HG02678 (cell line): ENCODE results near the gene MT1X.

Source experiments
- ATAC-seq: cut with Tn5 transposase; IDR thresholded peaks from one replicate; pipeline ENCODE4 v1.9.1; 2021; ENCODE audit warnings: mild to moderate bottlenecking, moderate library complexity; ENCODE audit not compliant: unreplicated experiment

MT1X gene

DNA sequence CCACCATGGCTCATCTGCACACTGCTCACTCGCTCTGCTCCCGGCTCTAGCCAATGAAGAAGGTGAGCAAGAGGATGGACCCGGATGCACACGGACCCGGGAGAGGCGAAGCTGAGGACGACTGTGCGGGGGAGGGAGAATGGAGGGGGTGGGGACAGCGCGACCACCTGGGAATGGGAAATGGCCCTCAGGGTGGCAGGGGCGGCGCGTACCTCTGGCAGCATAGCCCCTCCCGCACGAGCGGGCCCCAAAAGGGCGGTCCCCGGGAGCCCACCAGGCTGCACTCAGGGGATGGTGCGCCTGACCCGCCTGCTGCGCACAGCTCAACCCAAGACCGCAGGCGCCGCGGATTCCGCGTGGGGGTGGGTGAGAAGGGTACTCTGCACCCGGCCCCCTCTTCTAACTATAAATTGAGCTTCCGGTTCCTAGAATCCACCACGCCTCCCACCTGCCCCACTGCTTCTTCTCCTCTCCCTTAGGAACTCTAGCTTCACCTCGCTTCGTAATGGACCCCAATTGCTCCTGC lies 6.5 kb upstream of the MT1X start:
- no peak for ATAC-seq

DNA sequence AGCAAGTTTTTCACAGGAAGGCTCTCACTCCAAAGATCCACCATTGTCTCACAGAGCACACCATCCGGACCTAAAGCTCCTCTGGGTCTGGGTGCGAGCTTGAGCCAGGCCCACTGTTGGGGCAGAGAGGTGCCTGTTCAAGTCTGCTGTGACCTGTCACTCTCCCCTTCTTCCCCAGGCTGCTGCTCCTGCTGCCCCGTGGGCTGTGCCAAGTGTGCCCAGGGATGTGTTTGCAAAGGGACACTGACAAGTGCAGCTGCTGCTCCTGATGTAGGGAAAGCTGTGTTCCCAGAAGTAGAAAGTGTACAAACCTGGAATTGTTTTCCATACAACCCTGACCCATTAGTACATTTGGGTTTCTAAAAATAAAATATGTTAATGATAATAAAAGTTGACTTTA lies 4.8 kb upstream of the MT1X start:
- no peak for ATAC-seq

DNA sequence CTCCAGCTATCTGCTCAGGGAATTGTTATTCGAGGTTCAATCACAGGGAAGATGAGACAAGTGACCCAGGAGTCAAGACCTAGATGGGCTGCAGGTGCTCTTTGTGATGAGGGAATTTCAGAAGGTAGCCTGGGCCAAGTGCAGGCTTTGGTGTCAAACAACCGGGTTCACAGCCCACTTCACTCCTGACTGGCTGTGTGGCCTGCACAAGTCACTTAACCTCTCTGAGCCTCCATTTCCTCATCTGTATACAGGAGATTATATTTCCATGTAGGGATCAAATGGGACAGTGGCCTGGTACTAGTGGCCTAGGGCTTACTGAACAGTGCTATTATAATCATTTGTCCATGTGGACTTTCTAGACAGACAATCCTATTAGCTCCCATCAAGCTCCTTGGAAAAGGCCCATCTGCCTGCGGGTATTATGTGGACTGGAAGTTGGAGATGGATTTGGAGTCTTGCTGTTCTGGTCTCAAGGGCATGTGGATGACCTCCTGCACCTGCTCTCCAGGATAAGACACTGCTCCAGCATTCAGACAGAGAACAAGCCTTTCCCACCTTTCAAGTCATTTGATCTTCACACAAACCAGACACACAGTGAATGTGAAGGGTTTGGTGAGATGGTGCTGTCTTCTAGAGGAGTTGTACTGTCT lies 3.1 kb upstream of the MT1X start:
- ATAC-seq: no peak

DNA sequence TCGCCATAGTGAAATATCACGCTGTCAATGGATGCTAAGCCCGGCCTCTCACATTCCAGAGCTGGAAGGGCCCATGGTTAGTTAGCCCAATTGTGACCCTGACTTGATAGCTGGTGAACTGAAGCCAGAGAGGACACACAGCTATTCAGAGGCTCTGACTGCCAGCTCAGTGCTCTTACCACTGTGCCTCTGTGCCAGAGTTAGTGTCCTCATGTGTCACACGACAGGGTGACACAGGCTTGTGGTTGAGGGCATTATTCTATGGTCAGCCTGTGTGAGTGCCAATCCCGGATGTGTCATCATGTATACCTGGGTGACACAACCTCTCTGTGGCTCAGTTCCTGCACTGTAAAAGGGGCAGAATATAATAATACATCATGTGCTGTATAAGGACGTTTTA lies 2.5 kb upstream of the MT1X start:
- ATAC-seq: no peak

DNA sequence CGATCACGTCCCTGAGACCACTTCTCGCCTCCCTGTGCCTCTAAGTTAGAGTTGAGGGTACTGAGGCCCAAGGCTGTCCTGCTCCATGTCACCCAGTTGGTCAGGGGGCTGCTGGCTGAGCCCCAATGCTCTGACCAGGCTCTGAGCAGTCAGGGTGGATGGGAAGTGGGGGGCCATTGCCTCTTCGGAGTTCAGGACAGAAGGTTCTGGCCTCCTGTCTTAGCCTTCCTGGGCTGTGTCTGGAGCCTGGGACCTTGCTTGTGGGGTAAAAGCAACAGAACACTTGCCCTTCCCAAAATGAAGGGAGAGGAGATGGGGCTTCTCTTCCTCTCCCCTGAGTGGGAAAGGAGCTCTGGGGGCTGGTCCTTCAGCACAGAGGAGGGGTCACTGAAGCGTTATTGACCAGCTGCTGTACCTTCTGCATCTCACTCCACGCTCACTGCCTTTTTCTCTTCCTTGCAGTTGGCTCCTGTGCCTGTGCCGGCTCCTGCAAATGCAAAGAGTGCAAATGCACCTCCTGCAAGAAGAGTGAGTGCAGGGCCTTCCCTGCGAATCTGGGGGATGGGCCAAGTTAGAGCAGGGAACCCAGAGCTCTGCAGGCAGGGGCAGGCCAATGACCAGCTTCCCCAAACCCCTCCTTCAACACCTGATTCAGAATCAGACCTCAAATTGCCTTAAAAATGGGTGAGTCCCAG lies 580 bp downstream of the MT1X start:
- ATAC-seq: no peak

DNA sequence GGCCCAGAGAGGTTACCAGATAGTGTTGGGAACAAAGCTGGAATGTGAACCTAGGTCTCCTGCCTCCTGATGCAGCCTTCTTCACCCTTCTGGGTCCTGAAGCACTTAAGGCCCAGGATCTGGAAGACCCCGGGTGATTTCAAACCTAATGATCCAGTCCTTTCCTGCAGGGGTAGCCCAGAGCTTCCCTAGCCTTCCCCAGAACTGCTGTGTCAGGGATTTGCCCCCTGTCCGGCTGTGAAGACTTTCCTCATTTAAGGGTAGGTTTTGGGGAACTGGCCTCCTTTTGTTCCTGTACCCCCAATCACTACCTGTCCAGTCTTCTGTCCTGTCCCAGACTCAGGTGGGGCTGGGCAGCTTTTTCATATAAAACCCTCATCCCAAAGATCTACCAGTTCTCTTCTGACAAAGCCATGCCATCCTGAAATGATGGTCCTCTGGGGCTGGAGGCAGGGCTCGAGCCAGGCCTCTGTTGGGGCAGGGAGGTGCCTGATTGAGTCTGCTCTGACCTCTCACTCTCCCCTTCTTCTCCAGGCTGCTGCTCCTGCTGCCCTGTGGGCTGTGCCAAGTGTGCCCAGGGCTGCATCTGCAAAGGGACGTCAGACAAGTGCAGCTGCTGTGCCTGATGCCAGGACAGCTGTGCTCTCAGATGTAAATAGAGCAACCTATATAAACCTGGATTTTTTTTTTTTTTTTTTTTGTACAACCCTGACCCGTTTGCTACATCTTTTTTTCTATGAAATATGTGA lies 1.3 kb downstream of the MT1X start:
- no peak for ATAC-seq

DNA sequence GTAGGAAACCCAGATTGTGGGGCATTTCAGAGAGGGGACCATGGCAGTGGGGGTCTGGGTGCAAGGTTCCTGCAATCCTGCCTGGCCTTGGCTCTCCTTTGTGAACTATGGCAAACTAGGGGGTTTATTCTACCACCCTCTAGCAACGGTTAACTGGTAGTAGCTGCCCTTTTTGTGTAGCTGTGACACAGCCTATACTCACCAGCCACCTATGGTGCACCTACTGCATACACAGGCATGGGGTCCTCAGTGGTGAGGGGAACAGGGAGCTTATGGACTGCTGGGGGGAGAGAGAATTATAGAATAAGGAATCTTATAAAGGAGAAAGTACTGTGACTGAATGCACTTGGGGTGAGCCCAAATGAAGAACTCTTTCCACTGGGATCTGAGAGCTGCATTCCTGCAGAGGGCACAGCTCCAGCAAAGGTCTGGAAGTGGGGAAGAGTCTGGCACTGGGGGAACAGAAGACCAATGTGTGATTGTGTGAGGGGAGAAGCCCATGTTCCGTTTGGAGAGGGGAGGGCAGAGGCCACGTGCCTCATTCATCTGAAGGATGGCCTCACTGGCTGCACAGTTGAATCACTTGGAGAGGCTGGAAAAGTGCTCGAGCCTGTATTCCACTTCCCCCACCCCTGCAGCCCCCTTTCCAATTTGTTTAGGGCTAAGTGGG lies 2.1 kb downstream of the MT1X start:
- ATAC-seq: no peak

DNA sequence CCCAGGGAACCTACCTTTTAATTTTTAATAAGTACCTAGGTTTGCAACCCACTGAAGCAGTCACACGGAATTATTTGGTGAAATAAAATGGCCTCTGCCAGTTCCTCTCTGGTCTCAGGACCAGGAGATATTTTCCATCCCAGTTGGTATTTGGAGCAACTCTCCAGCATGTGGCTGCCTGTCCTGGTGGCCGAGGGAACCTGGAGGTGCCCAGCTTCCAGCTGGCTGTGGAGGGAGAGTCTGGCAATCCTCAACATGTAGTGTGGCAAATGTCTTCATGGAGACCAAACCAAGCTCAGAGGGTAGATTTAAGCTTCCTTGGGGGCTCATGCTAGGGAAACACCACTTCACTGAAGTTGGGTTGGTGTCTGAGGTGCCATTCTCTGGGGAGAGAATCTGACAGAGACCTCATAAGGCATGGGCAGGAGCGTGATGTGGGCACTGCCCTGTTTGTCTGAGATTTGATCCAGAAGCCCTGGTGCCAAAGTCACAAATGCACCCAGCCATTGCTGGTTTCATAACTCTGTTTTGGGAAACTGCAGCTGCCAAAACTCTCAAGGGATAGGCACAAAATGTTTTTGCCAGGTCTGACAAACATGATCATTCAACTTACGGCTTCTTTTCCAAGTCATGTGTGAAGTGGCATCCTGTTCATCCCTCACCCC lies 2.8 kb downstream of the MT1X start:
- ATAC-seq: no peak

DNA sequence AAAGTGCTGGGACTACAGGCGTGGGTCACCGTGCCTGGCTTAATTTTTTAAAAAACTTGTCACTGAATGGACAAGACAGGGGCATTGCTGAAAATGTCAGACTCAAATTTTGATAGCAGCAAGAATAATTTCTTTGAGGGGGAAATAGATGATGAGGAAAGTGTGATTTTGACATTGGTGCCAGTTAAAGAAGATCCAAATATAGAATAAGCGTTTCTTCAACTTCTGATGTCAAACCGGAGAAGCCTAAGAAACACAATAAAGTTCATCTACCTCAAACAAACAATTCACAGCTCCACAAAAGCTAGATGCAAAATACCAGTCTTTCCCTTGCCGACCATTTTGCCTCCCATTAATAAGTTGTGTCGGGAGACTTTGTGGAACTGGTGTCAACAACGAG lies 4.5 kb downstream of the MT1X start:
- ATAC-seq: no peak

DNA sequence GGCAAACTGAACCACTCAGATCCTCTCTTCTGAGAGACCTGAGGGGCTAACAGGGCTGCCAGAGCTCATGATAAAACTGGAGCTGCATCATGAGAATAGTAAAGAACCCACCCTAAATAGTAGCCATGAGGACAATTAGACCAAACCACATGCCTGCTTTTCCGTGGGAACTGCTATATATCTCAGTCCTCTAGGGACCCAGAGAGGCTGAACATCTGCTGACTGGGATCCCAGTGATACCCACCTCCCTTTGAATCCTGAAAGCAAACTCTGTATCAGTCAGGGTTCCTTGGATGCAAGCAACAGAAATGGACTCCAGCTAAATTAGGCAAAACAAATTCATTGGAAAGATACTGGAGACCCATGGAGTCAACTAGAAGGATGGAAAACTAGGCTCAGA lies 6.5 kb downstream of the MT1X start:
- no peak for ATAC-seq

DNA sequence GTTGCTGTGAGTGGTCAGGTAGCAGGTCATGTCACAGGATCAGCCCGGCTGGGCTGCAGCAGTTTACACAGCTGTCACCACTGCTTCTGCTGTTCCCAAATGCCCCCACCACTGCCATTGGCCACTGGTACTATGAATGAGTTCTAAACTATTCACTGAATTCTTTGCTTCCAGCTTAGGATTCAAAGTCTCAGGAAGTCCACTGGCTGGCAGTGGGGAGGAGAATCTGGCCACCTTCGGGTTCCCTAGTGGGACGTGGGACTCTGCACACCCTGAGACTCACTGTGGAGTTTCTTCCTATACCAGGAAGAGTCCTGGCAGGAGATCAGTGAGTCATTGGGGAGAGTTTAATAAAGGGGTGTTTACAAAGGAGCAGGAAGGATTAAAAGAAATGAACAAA lies 6.9 kb downstream of the MT1X start:
- no peak for ATAC-seq

DNA sequence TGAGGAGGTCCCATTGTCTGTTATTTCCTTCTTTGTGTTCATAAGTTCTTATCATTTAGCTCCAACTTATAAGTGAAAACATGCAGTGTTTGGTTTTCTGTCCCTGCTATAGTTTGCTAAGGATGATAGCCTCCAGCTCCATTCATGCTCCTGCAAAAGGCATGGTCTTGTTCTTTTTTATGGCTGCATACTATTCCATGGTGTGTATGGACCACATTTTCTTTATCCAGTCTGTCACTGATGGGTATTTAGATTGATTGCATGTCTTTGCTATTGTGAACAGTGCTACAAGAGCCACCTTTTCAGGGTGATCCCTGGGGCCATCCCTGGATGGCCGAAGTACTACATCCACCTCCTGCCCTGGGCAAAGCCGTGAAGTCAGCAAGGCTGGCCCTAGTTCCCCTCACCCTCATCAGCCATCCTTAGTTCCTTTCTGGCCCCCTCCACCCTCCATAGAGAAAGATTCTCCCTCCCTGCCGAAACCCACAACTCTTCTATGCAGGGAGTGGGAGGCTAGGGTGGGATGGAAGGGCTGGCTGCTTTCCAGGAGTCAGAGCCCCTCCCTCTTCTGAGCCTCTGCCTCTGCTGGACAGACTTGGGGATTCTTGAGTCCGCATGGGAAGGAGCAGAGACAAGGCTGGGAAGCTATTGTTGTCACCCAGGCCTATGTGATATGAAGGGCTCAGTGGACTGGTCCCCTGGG lies 8.3 kb downstream of the MT1X start:
- no peak for ATAC-seq

DNA sequence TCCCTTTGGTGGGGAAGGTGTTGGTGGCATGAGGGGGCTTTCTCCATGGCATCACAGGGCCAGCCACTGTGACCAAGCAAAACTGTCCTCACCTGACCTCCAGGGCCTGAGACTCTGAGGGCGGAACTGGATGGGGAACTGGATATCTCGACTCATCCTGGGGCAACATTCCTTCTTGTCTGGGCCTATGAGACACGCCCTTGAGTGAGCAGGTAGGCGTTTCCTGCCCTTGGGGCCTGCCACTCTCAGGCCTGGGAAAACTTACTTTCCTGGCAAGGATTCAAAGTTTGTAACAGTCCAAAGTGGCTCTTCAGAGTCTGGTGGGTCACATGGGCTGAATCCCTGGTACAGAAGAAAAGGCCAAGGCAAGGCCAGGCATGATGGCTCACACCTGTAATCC lies 9.6 kb downstream of the MT1X start:
- ATAC-seq: no peak

DNA sequence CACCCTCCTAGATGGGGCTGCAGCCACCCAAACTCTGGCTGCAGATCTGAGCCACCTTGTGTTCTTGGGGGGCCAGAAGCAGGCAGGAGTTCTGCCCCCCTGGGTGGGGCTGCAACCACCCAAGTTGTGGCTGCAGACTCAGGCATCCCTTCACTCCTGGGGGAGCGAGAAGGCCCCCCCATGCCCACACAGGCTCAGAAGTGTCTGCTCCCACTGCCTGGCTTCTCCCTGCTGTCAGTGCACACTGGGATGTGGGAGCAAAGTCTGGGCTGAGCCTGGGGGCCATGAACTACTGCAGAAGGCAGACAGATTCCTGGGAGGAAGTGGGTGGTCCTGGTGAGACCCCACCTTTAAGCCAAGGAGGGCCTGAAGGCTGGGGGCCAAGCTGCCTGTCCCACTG lies 13.0 kb downstream of the MT1X start:
- ATAC-seq: no peak

DNA sequence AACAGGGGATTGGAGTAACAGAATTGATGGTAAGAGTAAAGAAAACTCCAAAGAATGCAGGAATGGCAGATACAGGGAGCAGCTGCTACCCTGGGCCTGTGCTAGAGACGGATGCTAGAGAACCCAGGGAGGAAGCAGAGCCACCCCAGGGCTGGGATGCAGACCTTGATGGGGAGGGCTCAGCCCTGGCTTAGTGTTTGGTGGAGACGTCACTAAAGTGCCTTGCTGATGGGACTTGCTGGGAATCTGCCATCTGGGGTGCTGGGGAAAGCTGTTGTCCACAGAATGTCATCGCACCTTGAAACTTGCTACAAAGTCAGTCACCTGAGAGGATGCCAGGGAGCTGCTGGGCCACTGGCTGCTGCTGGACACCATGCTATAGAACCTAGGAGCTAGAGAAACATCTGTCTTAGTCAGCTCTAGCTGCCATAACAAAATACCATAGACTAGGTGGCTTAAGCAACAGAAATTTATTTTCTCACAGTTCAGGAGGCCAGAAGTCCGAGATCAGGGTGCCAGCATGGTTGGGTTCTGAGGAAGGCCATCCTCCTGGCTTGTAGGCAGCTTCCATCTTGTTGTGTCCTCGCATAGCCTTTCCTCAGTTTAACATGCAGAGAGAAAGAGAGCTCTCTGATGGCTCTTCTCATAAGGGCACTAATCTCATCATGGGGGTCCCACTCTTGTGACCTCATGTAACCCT lies 15.3 kb downstream of the MT1X start:
- ATAC-seq: no peak

DNA sequence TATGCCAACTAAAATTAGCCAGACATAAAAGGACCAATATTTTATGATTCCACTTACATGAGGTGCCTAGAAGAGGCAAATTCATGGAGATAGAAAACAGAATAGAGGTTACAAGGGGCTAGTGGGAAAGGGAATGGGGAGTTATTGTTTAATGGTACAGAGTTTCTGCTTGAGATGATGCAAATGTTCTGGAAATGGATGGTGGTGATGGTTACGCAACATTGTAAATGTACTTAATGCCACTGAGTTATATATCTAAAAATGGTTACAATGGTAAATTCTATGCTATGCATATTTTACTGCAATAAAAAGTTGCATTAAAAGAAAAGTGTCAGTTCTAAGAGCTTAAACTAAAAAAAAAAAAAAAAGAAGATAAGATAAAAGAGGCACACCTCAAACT lies 17.9 kb downstream of the MT1X start:
- ATAC-seq: no peak

DNA sequence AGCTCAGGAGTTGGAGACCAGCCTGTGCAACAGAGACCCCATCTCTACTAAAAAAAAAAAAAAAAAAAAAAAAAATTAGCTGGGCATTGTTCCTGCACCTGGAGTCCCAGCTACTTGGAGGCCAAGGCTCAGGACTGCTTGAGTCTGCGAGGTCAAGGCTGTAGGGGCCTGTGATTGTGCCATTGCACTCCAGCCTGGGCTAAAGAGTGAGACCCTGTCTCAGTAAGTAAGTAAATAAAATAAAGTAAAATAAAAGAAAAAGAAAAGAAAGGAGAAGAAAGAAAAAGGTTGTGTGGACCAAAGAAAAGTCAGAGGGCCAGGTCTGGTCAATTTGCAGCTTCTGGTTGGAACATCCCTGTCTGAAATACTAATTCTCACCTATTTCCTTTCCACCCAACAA lies 18.4 kb downstream of the MT1X start:
- no peak for ATAC-seq

DNA sequence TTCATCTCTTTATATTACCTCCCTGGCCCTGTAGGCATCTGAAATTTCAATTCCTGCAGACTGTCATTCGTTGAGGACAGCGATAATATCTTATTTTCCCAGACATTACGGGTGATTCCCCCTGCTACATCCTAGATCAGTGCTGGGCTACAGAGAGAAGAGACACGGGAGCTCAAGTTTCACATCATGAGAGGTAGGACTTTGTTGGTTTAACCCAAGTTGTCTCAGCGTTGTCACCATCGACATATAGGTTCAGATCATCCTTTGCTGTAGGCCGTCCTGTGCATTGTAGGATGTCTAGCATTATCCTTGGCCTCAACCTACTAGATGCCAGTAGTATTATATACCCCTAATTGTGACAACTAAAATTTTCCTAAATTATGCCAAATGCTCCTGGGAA lies 19.3 kb downstream of the MT1X start:
- ATAC-seq: no peak

DNA sequence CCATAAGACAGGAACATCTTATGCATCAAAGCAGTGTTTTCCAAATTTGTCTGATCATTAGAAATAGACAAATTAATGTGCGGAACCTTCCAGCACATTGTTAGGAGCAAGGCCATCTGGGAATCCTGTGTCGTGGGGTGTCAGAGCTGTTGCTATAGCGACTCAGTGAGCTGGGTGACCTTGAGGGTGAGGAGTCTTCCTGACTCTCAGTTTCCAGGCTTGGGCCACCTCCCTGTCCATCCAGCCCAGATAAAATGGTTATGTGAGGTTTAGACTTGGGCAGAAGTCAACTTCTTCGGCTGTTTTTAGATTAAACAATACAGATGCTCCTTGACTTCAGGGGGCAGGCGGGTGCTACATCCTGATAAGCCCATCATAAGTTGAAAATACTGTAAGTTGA lies 20.6 kb downstream of the MT1X start:
- ATAC-seq: no peak
